ENCODE data around the gene HDAC8.
"Not testable (repeated sequence)": the region's sequence is repeated elsewhere in the genome, so short reads cannot be mapped to it uniquely, and the experiment has no call there.

HDAC8 gene

DNA sequence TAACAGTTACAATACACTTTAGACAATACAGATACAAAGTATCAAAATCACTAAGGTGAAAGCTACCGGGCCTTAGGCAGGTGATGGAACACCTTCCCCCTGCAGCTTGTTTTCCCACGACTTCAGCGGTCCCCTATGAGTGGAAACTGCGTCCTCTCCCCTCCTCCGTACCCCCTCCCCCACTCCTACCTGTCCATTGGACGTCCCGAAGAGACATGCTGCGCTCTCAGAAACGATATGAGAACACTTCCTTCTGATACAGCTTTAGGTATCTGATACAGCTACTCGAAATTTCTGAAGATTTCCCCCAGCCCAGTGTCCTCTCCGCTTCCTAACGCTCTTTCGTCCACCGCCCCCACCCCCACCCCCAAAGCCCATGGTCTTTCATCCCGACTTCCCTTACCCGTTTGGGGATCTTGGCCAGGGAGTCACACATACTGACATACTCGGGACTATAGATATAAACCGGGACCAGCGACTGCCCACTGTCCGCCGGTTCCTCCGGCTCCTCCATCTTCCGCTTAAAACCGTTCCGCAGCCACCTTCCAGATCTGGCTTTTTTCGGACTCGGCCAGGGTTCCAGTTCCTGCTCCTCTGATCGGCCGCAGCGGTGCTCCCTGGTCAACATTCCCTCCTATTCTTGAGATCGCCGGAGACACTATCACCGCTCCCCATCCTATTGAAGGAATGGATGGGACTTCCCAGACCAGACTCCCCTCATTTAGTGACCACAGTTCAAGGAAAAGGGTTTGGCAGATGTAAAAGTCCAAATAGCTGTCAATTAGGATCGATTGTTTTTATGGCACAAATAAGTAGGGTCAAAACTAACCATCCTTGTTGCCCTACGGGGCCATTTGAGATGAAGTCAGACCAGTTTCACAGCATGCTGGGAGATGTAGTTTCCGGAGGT, at the start of gene HDAC8:
Gene HDAC8 (minus strand): TSS at position 596 of the 910 bp plus-strand sequence. CDS start 82 bp downstream, at position 514.
- DNase-seq = peak; percentile 27

- DNase-seq = no peak
These were observed 49.2 kb upstream of the HDAC8 start for GRCh38 chrX:72621625-72622485.

DNA sequence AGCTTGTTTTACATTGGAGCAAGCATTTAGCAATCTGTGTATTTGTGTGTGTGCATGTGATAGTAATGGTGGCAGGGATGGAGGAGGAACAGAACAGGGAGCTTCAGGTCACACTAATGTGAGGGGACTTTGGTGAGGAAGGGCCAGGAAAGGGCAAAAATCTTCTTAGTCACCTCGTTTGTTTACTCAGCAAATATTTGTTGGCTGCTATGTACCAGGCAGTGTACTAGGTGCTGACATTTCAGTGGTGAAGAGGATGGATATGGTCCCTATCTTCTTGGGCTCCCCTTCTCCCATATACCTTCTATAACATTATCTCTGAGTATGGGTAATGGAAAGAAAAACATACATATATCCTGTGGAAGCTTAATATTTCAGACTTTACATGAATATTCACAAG, 48.5 kb upstream of the HDAC8 start:
- no peak for DNase-seq

DNA sequence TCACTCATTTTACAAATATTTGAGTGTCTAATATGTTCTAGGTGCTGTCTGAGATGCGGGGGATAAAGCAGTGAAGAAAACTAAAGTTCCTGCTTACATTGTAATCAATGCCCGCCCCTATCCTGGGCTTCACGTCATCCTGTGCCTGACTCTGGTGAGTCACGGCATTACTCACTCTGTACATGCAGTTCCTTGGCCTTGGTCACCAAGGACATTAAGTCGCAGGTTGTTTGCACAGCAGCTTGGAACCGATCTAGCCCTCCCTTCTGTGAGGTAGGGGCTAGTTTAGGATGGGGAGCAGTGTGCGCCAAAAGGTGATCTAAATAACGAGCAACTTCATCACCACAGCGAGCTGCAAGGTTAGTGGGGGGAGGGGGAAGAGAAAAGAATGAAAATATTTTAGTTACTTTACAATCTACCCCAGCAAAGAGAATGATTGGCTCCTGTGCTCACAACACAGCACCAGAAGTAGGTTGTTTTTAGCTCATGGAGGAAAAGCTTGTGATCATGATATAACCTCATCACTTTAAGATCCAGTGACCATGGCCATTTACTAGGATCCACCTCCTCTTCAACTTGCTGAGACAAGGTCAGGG, 48.0 kb upstream of the HDAC8 start:
- DNase-seq = no peak

GRCh38 chrX:72609313-72609712, 36.7 kb upstream of the HDAC8 start:
- no peak for DNase-seq

DNA sequence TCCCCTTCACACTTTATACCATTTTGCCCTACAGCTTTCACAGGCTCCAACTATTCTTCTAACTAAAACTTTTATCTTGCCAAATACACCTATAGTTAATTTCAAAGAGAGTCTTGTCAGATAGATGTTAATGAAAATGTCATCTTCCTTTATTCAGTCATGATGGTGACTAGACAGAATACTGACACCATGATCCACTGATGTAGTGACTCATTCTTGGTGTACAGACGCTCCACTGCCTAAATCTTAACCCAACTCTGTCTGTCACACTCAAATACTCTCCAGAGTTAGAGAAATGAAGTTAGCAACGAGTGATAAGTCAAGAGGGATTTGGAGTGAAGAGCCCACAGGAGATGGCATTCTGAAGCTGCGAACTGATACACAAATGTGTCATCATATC, 32.1 kb upstream of the HDAC8 start:
- DNase-seq = no peak

DNA sequence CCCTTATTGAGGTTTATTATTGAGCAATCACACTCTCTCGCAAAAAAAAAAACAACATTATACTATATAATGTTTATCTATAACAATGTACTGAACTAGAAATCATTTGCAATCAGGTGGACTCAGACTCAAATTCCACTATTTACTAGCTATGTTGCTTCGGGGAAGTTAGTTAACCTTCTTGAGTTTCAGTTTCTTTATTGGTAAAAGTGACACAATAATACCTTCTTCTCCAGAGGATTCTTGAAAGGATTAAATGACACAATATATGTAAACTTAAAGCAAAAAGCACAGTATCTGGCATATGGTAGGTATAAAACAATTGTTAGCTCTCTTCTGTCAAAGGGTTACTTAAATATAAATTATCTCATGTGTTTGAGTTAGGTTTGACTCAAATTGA, 31.5 kb upstream of the HDAC8 start:
- DNase-seq = no peak

DNA sequence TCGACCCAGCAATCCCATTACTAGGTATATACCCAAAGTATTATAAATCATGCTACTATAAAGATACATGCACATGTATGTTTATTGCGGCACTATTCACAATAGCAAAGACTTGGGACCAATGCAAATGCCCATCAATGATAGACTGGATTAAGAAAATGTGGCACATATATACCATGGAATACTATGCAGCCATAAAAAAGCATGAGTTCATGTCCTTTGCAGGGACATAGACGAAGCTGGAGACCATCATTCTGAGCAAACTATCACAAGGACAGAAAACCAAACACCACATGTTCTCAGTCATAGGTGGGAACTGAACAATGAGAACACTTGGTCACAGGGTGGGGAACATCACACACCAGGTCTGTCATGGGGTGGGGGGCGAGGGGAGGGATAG, 18.4 kb upstream of the HDAC8 start:
- not testable (repeated sequence) for DNase-seq

GRCh38 chrX:72584163-72584562, 11.5 kb upstream of the HDAC8 start:
- DNase-seq = no peak

DNA sequence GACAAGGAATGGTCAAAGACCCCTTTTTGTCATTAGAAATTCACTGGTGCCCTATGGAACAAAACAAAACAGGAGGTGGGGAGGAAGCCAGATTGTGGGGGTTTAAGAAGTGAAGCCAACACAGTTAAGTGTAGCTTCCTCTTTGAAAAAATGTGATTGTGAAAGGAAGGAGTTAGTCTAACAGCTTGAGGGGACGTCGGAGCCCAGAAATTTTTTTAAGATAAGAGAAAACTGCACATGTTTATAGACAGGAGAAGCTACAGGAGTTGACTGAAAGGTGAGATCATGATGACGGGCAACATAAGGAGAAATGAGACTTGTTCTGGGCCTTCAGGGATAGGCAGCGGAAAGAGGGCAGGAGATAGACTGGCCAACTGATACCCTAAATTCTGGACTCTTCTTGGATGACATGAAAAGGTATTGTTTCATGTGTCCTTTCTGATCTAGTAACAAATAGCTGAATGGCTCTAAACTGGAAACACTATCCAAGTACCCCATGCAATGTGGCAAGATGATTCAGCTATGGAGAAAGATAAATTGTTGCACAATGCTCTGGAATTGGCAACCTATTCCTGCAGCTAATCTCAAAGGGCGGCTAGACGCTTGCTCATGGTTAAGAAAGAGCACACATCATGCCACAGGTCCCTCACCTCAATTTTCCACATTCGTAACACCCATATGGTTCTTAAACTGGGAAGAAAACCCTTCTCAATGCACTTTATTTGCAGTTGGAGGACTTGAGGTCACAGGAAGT, 3.7 kb upstream of the HDAC8 start:
- no peak for DNase-seq

GRCh38 chrX:72573158-72573511, 492 bp upstream of the HDAC8 start:
- DNase-seq = no peak

- DNase-seq = no peak
These were observed 2.9 kb downstream of the HDAC8 start for GRCh38 chrX:72569786-72570185.

GRCh38 chrX:72568406-72569092, 4.1 kb downstream of the HDAC8 start:
- DNase-seq = no peak

GRCh38 chrX:72566448-72566847, 6.2 kb downstream of the HDAC8 start:
- DNase-seq = no peak

- DNase-seq = not testable (repeated sequence)
These were observed 13.0 kb downstream of the HDAC8 start for GRCh38 chrX:72559655-72560054.

GRCh38 chrX:72554448-72555140, 18.0 kb downstream of the HDAC8 start:
- no peak for DNase-seq

DNA sequence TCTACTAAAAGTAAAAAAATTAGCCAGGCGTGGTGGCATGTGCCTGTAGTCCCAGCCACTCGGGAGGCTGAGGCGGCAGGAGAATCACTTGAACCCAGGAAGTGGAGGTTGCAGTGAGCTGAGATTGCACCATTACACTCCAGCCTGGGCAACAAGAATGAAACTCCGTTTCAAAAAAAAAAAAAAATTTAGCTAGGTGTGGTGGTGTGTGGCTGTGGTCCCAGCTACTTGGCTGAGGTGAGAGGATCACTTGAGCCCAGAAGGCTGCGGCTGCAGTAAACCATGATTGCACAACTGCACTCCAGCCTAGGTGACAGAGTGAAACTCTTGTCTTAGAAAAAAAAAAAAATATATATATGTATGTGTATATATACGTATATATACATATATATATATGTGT, 20.2 kb downstream of the HDAC8 start:
- not testable (repeated sequence) for DNase-seq

GRCh38 chrX:72545990-72546389, 26.7 kb downstream of the HDAC8 start:
- no peak for DNase-seq

GRCh38 chrX:72540318-72540717, 32.3 kb downstream of the HDAC8 start:
- no peak for DNase-seq

GRCh38 chrX:72539822-72540221, 32.8 kb downstream of the HDAC8 start:
- no peak for DNase-seq

GRCh38 chrX:72536542-72536941, 36.1 kb downstream of the HDAC8 start:
- DNase-seq = no peak

All from activated gamma-delta T cell treated with Interleukin-2 at 50 U/mL for 16 hours (primary cell).